Right lobe of liver (tissue), 6 donors: Measurements from ENCODE around the gene SLC51A. TPM values are rescaled to one million over a fixed set of nuclear protein-coding genes. Genes with fewer than 3 reads are reported as not detected.
"Not testable (repeated sequence)": the region's sequence is repeated elsewhere in the genome, so short reads cannot be mapped to it uniquely, and the experiment has no call there.

Experiments
- ATAC-seq, 4 donors: fragments of 200-7000 bp; cut with Tn5 transposase; one replicate each; pipeline ENCODE4 v1.9.1; 2020; ENCODE audit warnings: mild to moderate bottlenecking in 4 of 4, moderate library complexity in 4 of 4
- DNase-seq, 3 donors: peaks; one replicate each; pipeline ENCODE4 v3.0.0-alpha.2; 2020
- H3K27ac ChIP-seq, 3 donors: fragments of 200-600 bp; one replicate each; pipeline ENCODE4 v1.8.0; 2022
- H3K27me3 ChIP-seq, 2 donors: fragments of 200-600 bp; one replicate each; pipeline ENCODE4 v1.8.0; 2022
- H3K36me3 ChIP-seq, 4 donors: fragments of 200-600 bp; sonication (generic) in 1 of 4; one replicate each; pipeline versions ENCODE4 v1.5.1 to v1.8.0; 2017 to 2022; ENCODE audit warnings: control low read depth in 1 of 4
- H3K4me1 ChIP-seq, 4 donors: fragments of 200-600 bp; sonication (generic) in 1 of 4; one replicate each; pipeline versions ENCODE4 v1.5.1 to v1.8.0; 2017 to 2022; ENCODE audit warnings: control low read depth in 1 of 4
- H3K4me3 ChIP-seq, 3 donors: fragments of 200-600 bp; one replicate each; pipeline ENCODE4 v1.8.0; 2022
- H3K9me3 ChIP-seq, 4 donors: fragments of 200-600 bp; sonication (generic) in 1 of 4; one replicate each; pipeline versions ENCODE4 v1.5.1 to v1.8.0; 2017 to 2022; ENCODE audit warnings: control low read depth in 1 of 4
- POLR2A ChIP-seq: fragments of 450-650 bp; IDR thresholded peaks from one replicate; pipeline ENCODE4 v1.6.1; 2017; ENCODE audit warnings: antibody characterized with exemption, mild to moderate bottlenecking
- WGBS: methylation state at CpG from one replicate; pipeline ENCODE4 v1.1.6; 2018; ENCODE audit warnings: low coverage, low lambda C conversion rate; ENCODE audit not compliant: insufficient coverage; ENCODE audit errors: missing lambda C conversion rate; 5-methylcytosine and 5-hydroxymethylcytosine counted together
- intact Hi-C, 2 donors: fragments of 100-400 bp; cut with DNase I; formaldehyde crosslinking; loops; one replicate each; pipeline versions ENCODE4 v1.11.2 to v1.14.1; 2022
- total RNA-seq, 6 experiments: library from RNA; depleted of rRNA in 2 of 6; stranded (reverse); fragments of >200 nt in 2 of 6; fragmentation: NEBNext Ultra II Directional in 3 of 6; extraction: Animal tissue kit (Norgen Biotek cat#: 25700) in 3 of 6; gene quantifications; one replicate each; pipeline versions ENCODE4 v1.1.0 to v1.2.4, GENCODE V29; 2016 to 2023
- TF ChIP-seq, protein P1 (sequence below), 4 donors: fragments of 200-600 bp in 3 of 4; fragments of 450-650 bp in 1 of 4; IDR thresholded peaks; one replicate each; pipeline versions ENCODE4 v1.5.1 to v1.8.0; 2016 to 2022; ENCODE audit warnings: antibody characterized with exemption in 4 of 4, mild to moderate bottlenecking in 2 of 4
- donor health status: DM: no; HTN: yes; CAD: no.
- donor health status: DM: no; HTN: no; CAD: no.
- donor health status: DM: no; HTN: no; CAD: no.
- donor health status: DM: no; HTN: yes; CAD: no.
- donor health status: DM: no; HTN: yes; CAD: no.

Gene SLC51A
- total RNA-seq, 6 experiments from 2014 or later = 23.1 to 129 (median 64.0) TPM

DNA sequence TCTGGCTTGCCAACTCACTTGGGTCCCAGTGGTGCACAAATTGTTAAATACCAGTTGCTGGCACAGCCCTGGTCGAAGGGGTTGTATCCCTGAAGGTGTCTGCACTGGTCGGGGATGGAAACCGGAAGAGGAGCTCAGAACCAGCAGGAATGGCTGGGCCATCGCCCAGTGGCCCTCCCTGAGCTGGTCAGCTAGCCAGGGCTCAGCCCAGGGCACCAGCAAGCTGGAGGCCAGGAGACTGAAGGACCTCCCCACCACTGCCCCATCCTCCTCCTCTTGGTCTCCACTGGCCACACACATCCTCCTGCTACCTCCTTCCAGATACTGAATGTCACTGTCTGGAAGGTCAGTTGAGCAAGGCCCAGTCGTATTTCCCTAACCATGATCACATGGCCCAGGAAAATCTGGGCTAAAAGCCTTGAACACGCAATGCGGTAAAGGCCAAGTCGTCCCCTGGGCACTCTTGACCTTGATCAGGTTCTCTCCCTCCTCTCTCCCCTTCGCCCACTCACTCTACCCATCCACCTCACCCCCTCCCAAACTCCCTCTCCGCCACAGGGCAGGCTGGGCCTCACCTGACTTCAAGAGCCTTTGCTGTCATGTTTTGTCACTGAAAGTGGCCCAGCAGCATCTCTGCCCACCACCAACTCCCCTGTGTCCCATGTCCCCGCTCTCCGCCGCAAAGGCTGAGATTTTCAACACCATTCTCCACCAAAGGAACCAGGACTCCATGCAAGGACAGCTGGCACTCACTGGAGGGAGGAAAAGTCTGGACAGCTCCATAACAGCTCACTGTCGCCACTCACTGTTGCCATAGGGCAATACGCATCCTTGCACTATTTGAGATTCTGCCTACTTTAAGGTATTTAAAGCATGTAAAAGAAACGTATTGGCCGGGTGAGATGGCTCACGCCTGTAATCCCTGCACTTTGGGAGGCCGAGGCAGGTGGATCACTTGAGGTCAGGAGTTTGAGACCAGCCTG is 17.3 kb upstream of the SLC51A start:
- H3K36me3 ChIP-seq = no peaks in the 10 kb centered on the region
- TF ChIP-seq, protein P1, sequence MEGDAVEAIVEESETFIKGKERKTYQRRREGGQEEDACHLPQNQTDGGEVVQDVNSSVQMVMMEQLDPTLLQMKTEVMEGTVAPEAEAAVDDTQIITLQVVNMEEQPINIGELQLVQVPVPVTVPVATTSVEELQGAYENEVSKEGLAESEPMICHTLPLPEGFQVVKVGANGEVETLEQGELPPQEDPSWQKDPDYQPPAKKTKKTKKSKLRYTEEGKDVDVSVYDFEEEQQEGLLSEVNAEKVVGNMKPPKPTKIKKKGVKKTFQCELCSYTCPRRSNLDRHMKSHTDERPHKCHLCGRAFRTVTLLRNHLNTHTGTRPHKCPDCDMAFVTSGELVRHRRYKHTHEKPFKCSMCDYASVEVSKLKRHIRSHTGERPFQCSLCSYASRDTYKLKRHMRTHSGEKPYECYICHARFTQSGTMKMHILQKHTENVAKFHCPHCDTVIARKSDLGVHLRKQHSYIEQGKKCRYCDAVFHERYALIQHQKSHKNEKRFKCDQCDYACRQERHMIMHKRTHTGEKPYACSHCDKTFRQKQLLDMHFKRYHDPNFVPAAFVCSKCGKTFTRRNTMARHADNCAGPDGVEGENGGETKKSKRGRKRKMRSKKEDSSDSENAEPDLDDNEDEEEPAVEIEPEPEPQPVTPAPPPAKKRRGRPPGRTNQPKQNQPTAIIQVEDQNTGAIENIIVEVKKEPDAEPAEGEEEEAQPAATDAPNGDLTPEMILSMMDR (IDR thresholded peaks at IDR 0.05) = peak in 2 of 4 donors; percentile 6 to 19
- TF ChIP-seq POLR2A = no peak
- no peaks in the 10 kb centered on the region for H3K27me3 ChIP-seq
- H3K9me3 ChIP-seq = no peaks in the 10 kb centered on the region
- DNase-seq (no peak), ATAC-seq (peak in 1 of 4 donors; percentile 9)
- no peak overlapping the region for H3K27ac ChIP-seq
- H3K4me3 ChIP-seq = no peak overlapping the region
- peaks cover 0 to 5% (median 0%) of the 10 kb centered on the region in 4 donors for H3K4me1 ChIP-seq
- intact Hi-C loops = loop anchor here (5.0 to 10.0 kb wide), 3 partner anchors 127 to 172 kb away; no protein-coding TSS in a partner anchor
- 79% methylated on average over 12 of the region's 19 CpGs for WGBS

DNA sequence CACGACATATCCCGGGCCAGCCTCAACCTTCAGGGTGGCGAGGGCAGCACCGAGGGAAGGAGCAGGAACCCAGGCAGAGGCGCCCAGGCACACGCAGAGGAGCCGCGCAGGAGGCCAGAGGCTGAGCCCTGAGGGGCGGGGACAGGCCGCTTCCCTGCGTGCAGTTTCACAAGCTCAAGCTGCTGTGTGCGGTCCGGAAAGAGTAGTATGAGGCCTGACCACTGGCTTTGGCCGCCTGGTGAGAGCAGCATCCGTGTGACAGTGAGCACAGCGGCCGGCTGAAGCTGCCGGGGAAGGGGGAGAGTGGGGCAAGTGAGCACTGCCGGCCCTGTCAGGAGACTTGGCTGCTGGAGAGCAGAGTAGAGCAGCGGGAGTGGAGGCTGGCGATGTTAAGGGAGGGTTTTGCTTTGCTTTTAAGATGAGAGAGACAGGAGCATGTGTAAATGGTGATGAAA is 13.8 kb upstream of the SLC51A start:
- no peak overlapping the region for H3K27ac ChIP-seq
- no peaks in the 10 kb centered on the region for H3K27me3 ChIP-seq
- ATAC-seq = peak; percentile 40 to 65 (median 55)
- 52% methylated on average over 21 of the region's 21 CpGs for WGBS
- peaks cover 0 to 6% (median 0%) of the 10 kb centered on the region in 4 donors for H3K4me1 ChIP-seq
- TF ChIP-seq POLR2A = no peak
- TF ChIP-seq, protein P1 (IDR thresholded peaks at IDR 0.05) = no peak
- peak in 1 of 3 donors; percentile 74 for DNase-seq
- no peaks in the 10 kb centered on the region for H3K9me3 ChIP-seq
- H3K36me3 ChIP-seq = no peaks in the 10 kb centered on the region
- no peak overlapping the region for H3K4me3 ChIP-seq
- intact Hi-C loops = no loop called here

DNA sequence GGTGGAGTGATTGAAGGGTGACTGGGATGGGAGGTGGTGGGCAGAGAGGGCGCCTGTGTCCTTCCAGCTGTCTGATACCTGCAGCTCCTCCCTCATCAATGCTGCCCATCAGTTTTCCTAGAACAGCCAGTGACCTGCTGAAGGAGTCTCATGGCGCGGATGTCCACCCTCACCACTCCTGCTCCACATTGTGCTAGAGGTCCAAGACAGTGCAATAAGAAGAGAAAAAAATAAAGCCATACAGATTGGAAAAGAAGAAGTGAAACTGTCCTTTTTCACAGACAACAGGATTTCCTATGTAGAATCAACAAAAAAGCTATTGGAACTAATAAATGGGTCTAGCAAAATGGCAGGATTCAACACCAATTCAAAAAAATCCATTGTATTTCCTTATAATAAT is 12.5 kb upstream of the SLC51A start:
- DNase-seq (no peak), ATAC-seq (no peak)
- H3K27me3 ChIP-seq = no peaks in the 10 kb centered on the region
- intact Hi-C loops = no loop called here
- H3K4me1 ChIP-seq = peaks cover 0 to 9% (median 0%) of the 10 kb centered on the region in 4 donors
- 60% methylated on average over 1 of the region's 3 CpGs for WGBS
- H3K4me3 ChIP-seq = no peak overlapping the region
- no peaks in the 10 kb centered on the region for H3K9me3 ChIP-seq
- no peaks in the 10 kb centered on the region for H3K36me3 ChIP-seq
- H3K27ac ChIP-seq = no peak overlapping the region
- TF ChIP-seq, protein P1 (IDR thresholded peaks at IDR 0.05) = no peak
- TF ChIP-seq POLR2A = no peak

DNA sequence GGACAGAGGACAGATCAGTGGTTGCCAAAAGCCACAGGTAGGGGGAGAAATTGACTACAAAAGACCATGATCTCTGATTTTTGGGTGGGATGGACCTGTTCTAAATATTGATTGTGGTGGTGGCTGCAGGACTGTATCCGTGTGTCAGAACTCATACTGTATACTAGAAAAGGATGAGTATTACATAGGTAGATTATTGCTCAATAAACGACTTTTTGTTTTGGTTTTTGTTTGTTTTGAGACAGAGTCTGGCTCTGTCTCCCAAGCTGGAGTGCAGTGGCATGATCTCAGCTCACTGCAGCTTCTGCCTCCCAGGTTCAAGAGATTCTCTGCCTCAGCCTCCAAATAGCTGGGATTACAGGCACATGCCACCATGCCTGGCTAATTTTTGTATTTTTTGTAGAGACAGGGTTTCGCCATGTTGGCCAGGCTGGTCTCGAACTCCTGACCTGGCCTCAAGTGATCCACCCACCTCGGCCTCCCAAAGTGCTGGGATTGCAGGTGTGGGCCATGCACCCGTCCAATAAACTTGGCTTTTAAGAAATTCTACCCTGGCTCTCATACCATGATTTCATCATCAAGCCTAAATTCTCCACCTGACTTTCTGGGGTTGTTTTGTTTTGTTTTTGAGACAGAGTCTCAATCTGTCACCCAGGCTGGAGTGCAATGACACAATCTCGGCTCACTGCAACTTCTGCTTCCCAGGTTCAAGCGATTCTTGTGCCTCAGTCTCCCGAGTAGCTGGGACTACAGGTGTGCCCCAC is 10.7 kb upstream of the SLC51A start:
- H3K27me3 ChIP-seq, H3K36me3 ChIP-seq, H3K4me1 ChIP-seq, DNase-seq, H3K4me3 ChIP-seq, H3K27ac ChIP-seq, H3K9me3 ChIP-seq, intact Hi-C loops: not testable (repeated sequence)
- peak in 2 of 4 donors; percentile 4 to 9 for ATAC-seq
- 40% methylated on average over 7 of the region's 9 CpGs for WGBS
